ENCODE data around the gene GTF2A1L.

Gene GTF2A1L

GRCh38 chr2:48728840-48729239 is 111.2 kb downstream of the GTF2A1L start:
- no peak for DNase-seq (ENCODE audit: low read depth in 1 of 2, low spot score in 1 of 2)
